ENCODE measurements around the gene ADAR.

ADAR gene

GRCh38 chr1:154619181-154619948, 11.4 kb upstream of the ADAR start:
- no peak for DNase-seq (ENCODE audit: low read depth, low spot score)

- DNase-seq (ENCODE audit: low read depth, low spot score), result no peak
Measured at GRCh38 chr1:154616659-154617345, 8.8 kb upstream of the ADAR start.

DNA sequence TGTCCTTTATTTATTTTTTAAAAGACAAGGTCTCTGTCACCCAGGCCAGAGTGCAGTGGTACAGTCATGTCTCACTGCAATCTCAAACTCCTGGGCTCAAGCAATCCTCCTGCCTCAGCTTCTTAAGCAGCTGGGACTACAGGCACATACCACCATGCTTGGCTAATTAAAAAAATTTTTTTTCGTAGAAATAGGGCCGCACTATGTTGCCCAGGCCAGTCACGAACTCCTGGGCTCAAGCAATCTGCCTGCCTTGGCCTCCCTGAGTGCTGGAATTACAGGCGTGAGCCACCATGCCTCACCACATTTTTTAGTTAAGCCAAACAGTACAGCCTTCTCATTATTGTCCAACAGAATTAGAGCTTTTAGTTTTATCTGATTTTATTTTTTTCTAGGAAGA, 7.4 kb upstream of the ADAR start:
- DNase-seq (ENCODE audit: low read depth, low spot score), result no peak

GRCh38 chr1:154614901-154615300, 6.9 kb upstream of the ADAR start:
- DNase-seq (ENCODE audit: low read depth, low spot score), result no peak

- DNase-seq (ENCODE audit: low read depth, low spot score), result no peak
Measured at GRCh38 chr1:154614247-154614646, 6.3 kb upstream of the ADAR start.

GRCh38 chr1:154611150-154611862, 3.3 kb upstream of the ADAR start:
- DNase-seq (ENCODE audit: low read depth, low spot score), result no peak

DNA sequence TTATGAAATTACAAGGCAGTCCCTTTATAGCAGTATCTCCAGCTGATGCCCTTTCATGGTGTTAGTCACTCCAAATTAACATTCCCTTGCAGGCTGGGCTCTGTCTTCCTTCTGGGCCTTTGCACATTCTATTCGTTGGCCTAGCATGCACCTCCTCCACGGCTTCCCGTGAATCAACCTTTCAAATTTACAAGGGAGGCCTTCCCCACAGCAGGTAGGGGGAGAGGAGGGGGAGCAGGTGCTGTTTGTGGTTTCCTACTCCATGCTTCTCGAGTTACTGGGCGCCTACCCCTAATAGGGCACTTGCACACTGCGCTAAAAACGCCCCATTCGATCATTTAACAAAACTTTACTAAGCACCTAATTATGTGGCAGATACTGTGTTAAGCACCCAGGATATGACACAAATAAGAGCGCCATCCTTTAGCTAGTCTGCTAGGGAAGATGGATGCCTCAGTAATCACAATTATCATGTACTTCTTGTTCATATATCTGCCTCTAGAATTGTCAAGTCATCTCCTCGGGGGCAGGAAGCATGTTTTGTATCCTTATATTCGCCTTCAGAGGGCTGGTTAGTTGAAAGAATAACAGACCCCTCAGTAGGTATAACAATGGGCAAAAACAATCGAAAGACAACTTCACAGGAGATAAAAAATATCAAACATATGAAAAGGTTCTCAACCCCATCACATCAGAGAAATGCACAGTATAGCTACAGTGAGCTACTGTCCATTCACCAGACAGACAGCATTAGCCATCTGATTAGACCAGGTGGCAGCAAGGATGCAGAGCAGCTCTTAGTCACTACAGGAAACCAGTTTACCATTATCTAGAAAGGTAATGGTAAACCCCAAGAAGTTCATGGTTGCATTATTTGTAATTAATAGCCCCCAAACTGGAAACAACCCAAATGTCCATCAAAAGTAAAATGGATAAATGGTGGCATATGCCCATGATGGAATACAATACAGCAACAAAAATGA, 1.7 kb upstream of the ADAR start:
- peak; percentile 22 for DNase-seq (ENCODE audit: low read depth, low spot score)

DNA sequence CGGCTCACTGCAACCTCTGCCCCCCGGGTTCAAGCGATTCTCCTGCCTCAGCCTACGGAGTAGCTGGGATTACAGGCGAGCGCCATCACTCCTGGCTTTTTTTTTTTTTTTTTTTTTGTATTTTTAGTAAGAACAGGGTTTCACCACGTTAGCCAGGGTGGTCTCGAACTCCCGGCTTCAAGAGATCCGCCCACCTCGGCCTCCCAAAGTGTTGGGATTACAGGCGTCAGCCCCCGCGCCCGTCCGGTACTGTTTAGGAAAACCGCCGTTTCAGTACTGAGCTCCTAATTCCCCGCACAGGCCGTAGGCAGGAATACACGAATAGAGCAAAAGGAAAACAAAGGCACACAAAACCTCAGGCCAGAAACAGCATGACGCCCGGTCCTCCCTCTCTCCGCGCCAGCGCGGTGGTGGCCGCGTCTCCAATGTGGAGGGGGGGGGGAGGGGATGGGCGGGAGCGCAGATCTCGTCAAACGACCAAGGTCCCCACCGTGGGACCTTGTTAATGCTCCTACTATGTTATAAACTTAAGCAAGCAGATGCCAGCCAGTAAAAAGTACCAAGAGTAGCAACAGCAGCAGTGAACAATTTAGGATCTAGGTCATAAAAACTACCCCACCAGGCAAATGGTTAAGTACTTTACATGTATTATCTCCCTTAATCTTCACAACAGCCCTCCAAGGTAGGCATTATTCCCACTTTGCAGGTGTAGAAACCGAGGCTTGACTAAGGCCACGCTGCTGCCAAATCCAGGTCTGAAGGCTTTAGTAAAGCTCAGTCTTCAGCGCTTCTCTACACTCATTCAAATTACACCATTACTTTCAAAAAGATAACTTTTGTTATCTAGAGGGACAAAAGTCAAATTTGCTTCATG, 648 bp upstream of the ADAR start:
- no peak for DNase-seq (ENCODE audit: low read depth, low spot score)

DNA sequence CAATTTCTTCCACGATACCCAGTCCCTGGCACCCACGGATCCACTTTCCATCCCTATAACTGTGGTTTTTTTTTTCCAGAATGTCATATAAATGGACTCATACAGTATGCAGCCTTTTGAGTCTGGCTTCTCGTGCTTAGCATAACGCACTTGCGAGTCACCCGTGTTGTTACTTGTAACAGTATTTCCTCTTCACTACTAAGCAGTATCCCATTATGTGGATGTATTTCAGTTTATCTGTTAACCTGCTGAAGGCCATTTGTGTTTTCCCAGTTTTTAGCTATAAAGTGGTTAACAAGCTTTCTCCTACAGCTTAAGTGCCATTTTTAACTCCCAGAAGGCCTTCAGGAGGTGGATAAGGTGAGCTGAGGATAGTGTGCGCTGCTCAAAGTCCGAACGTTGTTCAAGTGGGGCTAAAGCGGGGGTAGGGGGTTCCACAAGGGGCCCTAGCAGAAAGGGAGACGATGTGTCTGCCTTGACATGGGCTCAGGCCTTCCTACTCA, 829 bp downstream of the ADAR start:
- no peak for DNase-seq (ENCODE audit: low read depth, low spot score)

GRCh38 chr1:154605534-154605933, 2.5 kb downstream of the ADAR start:
- DNase-seq (ENCODE audit: low read depth, low spot score), result no peak

DNA sequence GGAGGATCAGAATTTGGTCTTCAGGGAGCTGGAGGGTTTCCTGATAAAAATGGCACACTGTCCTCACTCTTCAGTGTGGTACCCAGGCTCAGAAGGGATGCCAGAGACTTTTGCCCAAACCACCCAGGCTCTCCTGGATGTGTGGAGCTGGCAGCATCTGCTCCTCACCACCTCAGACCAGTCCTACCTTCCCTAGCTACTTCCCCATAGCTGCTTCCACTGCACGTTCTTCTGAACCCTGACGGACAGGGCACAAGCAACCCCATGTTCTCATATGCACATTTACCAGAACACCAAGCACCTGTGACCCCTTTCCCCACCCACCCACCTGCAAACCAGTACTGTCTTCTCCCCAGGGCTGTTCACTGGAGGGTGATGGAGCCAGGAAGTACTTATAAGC, 4.7 kb downstream of the ADAR start:
- no peak for DNase-seq (ENCODE audit: low read depth, low spot score)

GRCh38 chr1:154599658-154600057, 8.3 kb downstream of the ADAR start:
- DNase-seq (ENCODE audit: low read depth, low spot score), result no peak

- no peak for DNase-seq (ENCODE audit: low read depth, low spot score)
Measured at GRCh38 chr1:154598871-154599635, 8.9 kb downstream of the ADAR start.

- no peak for DNase-seq (ENCODE audit: low read depth, low spot score)
Measured at GRCh38 chr1:154595621-154596020, 12.4 kb downstream of the ADAR start.

DNA sequence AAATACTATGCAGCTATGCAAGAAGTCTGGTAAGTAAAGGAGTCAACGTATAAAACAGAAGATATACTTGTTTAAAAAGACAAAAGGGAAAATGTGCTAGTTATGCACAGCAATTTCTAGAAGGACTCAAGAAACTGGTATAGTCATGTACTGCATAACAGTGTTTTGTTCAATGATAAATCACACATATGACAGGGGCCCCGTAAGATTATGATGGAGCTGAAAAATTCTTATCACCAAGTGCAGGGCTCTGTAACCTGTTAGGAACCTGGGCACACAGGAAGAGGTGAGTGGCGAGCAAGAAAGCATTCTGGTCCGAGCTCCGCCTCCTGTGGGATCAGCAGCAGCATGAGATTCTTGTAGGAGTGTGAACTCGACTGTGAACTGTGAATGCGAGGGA, 13.2 kb downstream of the ADAR start:
- DNase-seq (ENCODE audit: low read depth, low spot score), result no peak

DNA sequence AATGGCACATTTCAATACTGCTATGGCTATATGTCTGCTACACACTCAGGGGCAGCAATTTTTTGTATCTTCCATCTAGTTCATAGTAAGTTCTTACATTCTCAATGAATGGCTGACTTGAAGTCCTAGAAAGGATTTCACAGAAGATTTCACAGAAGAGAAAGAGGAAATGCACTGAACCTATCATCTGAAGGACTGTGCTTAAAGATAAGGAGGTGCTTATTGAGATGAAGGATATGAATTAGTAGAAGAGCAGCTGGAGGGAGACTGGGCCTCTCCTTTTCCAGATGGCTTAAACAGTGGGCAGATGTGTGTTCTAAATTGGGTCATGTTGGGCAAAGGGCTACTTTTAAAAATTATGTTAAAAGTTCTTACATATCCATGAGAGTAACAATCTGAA, 14.6 kb downstream of the ADAR start:
- DNase-seq (ENCODE audit: low read depth, low spot score), result no peak

- DNase-seq (ENCODE audit: low read depth, low spot score), result no peak
Measured at GRCh38 chr1:154591206-154591605, 16.8 kb downstream of the ADAR start.

DNA sequence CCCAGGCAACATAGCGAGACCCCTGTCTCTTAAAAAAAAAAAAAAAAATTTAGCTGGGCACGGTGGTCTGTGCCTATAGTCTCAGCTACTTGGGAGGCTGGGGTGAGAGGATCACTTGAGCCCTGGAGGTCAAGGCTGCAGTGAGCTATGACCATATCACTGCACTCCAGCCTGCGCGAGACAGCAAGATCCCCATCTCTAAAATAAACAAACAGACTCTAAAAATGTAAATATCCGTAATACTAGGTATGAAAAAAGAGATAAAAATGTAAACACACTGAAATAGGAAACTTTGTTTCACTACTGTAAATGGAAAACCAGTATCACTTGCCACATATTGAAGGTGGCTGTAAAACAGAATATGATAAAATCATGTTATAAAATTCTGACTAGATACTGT, 17.2 kb downstream of the ADAR start:
- DNase-seq (ENCODE audit: low read depth, low spot score), result no peak

DNA sequence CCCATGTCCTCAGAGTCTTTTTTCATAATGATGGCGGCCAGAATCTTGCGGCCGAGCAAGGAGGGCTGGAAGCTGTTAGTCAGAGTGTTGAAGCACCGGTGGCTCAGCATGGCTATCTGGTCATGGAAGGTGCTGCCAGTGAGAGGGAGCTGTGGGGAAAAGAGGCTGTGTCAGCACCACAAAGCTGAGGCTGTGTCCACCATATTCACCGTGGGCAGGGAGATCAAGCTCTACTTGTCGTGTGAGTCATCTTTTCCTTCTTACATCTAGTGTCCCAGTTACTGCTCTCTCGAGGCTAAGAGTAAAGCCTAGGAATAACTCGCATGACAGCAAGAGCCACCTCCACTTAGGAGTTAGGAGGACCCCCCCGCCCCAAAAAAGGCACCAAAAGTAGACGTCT, 18.2 kb downstream of the ADAR start:
- no peak for DNase-seq (ENCODE audit: low read depth, low spot score)

- DNase-seq (ENCODE audit: low read depth, low spot score), result no peak
Measured at GRCh38 chr1:154586641-154587040, 21.3 kb downstream of the ADAR start.
